ENCODE results near the gene SWAP70. TPM values are rescaled to one million over a fixed set of nuclear protein-coding genes. Genes with fewer than 3 reads are reported as not detected.
A peak's percentile ranks its signal among the peaks of the same experiment; 100 is the strongest.

SWAP70 gene
- polyA plus RNA-seq, 3 donors = 10.9 to 26.4 (median 13.8) TPM

DNA sequence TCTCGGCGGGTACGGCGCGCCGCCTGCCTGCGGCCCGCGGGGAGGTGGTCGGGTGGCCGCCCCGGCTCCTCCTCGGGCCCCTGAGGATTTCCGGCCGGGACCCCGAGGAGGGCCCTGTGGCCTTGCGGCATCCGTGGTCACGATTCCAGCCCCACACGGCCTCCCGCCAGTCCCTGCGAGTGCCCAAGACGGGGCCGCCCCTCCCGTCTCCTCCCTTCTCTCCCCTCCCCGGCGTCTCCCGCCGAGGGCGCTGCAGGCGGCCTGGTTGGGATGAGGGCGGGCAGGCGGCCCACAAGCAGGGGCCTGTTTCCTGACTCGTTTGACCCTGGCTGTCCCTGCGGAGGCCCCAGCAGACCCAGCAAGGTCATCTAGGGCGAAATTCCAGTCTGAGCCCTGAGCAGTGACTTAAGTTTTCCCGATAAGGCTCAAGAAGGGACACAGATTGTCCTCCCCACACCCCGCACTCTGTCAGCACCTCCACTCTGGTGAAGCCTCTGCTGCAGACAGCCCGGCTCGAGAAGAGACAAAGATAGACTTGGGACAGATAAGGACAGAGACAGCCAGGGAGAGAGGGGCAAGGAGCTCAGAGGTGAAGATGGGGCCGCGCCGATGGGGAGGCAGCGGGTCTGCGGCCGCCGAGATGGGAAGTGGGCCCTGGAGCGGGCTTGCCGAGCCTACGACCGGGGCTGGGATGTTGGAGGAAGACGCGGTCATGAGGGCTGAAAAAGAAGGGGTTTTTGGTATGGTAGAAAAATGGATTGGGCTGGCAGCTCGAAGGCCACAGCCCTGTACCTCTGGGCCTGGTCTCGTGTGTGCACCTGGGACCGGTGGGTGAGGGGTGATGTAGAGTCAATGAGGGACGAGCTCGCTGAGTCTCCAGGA lies 95.0 kb downstream of the SWAP70 start:
- peak overlapping the region; percentile 75 to 84 for H3K4me3 Mint-ChIP-seq
- peak; percentile 37 to 44 (median 43) for DNase-seq
- TF ChIP-seq, protein P1, sequence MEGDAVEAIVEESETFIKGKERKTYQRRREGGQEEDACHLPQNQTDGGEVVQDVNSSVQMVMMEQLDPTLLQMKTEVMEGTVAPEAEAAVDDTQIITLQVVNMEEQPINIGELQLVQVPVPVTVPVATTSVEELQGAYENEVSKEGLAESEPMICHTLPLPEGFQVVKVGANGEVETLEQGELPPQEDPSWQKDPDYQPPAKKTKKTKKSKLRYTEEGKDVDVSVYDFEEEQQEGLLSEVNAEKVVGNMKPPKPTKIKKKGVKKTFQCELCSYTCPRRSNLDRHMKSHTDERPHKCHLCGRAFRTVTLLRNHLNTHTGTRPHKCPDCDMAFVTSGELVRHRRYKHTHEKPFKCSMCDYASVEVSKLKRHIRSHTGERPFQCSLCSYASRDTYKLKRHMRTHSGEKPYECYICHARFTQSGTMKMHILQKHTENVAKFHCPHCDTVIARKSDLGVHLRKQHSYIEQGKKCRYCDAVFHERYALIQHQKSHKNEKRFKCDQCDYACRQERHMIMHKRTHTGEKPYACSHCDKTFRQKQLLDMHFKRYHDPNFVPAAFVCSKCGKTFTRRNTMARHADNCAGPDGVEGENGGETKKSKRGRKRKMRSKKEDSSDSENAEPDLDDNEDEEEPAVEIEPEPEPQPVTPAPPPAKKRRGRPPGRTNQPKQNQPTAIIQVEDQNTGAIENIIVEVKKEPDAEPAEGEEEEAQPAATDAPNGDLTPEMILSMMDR (IDR thresholded peaks at IDR 0.05) = no peak
- Histone ChIP-seq H3K4me1 (ENCODE audit: control insufficient read depth in 1 of 2, insufficient read depth in 2 of 2, low read length in 2 of 2) (peaks cover 19 to 24% of the 10 kb centered on the region in 2 donors), H3K9me3 (replicated peaks in 1 of 2; ENCODE audit: control insufficient read depth in 1 of 2, insufficient read depth in 1 of 2, low read length in 2 of 2) (no peaks in the 10 kb centered on the region), H4K20me1 (ENCODE audit: insufficient read depth, low read length) (no peaks in the 10 kb centered on the region), H3K79me2 (ENCODE audit: insufficient read depth, low read length) (no peaks in the 10 kb centered on the region), H3K27ac (ENCODE audit: low read depth in 1 of 2, low read length in 2 of 2) (peak overlapping the region in 1 of 2 donors; percentile 75), H3K4me2 (replicated peaks; ENCODE audit: extremely low read depth, low read length, poor library complexity, severe bottlenecking) (peak overlapping the region; percentile 83), H3K4me3 (replicated peaks in 1 of 3; ENCODE audit: low read depth in 2 of 3, low read length in 3 of 3) (peak overlapping the region; percentile 50 to 82 (median 66)), H2AFZ (ENCODE audit: insufficient read depth, low read depth, low read length, poor library complexity, severe bottlenecking) (peak overlapping the region; percentile 96), H3K27me3 (ENCODE audit: control insufficient read depth in 2 of 2, insufficient read depth in 2 of 2, low read length in 2 of 2) (no peaks in the 10 kb centered on the region), H3K9ac (ENCODE audit: insufficient read depth, low read length, poor library complexity, severe bottlenecking) (peak overlapping the region; percentile 70), H3K36me3 (replicated peaks in 1 of 2; ENCODE audit: control insufficient read depth in 1 of 2, insufficient read depth in 2 of 2, low read length in 2 of 2) (no peaks in the 10 kb centered on the region)
- intact Hi-C loops (cut with micrococcal nuclease) = loop anchor here (5.0 to 10.0 kb wide), 5 partner anchors 94 to 563 kb away; partner anchors contain the start of genes ADM (in 1 of the 2), SWAP70 (in 1 of the 2) and WEE1 (in 1 of the 2)
- H3K9me3 Mint-ChIP-seq = peaks cover 0 to 2% (median 0%) of the 10 kb centered on the region in 7 donors
- WGBS (ENCODE audit: insufficient coverage) = 17% methylated on average over 56 of the region's 58 CpGs
- peaks cover 0 to 3% of the 10 kb centered on the region in 2 donors for H3K36me3 Mint-ChIP-seq
- H3K4me1 Mint-ChIP-seq = peaks cover 38% of the 10 kb centered on the region
- peak overlapping the region in 6 of 7 donors; percentile 64 to 94 (median 86) for H3K27ac Mint-ChIP-seq
- H3K27me3 Mint-ChIP-seq (ENCODE audit: low read depth in 3 of 3) = peaks cover 5 to 8% (median 7%) of the 10 kb centered on the region in 3 donors

- peak overlapping the region in 6 of 7 donors; percentile 64 to 94 (median 86) for H3K27ac Mint-ChIP-seq
- H3K27me3 Mint-ChIP-seq (ENCODE audit: low read depth in 3 of 3) = peaks cover 5 to 8% (median 7%) of the 10 kb centered on the region in 3 donors
- no peaks in the 10 kb centered on the region for H3K36me3 ChIP-seq (replicated peaks in 1 of 2; ENCODE audit: control insufficient read depth in 1 of 2, insufficient read depth in 2 of 2, low read length in 2 of 2)
- H4K20me1 ChIP-seq (ENCODE audit: insufficient read depth, low read length) = no peaks in the 10 kb centered on the region
- H3K9me3 Mint-ChIP-seq = peaks cover 0 to 2% (median 0%) of the 10 kb centered on the region in 7 donors
- peak; percentile 91 to 99 (median 93) for DNase-seq
- peak overlapping the region in 1 of 2 donors; percentile 47 for H3K27ac ChIP-seq (ENCODE audit: low read depth in 1 of 2, low read length in 2 of 2)
- H3K36me3 Mint-ChIP-seq = peaks cover 0 to 3% of the 10 kb centered on the region in 2 donors
- no peak overlapping the region for H3K4me3 ChIP-seq (replicated peaks in 1 of 3; ENCODE audit: low read depth in 2 of 3, low read length in 3 of 3)
- H3K4me1 Mint-ChIP-seq = peaks cover 38% of the 10 kb centered on the region
- peak overlapping the region; percentile 75 to 84 for H3K4me3 Mint-ChIP-seq
- WGBS (ENCODE audit: insufficient coverage) = 43% methylated on average over 10 of the region's 10 CpGs
- H3K4me1 ChIP-seq (ENCODE audit: control insufficient read depth in 1 of 2, insufficient read depth in 2 of 2, low read length in 2 of 2) = peaks cover 19 to 24% of the 10 kb centered on the region in 2 donors
- peak overlapping the region; percentile 83 for H3K4me2 ChIP-seq (replicated peaks; ENCODE audit: extremely low read depth, low read length, poor library complexity, severe bottlenecking)
- peak overlapping the region; percentile 96 for H2AFZ ChIP-seq (ENCODE audit: insufficient read depth, low read depth, low read length, poor library complexity, severe bottlenecking)
- peak overlapping the region; percentile 70 for H3K9ac ChIP-seq (ENCODE audit: insufficient read depth, low read length, poor library complexity, severe bottlenecking)
- intact Hi-C loops (cut with micrococcal nuclease) = loop anchor here (5.0 to 10.0 kb wide), 5 partner anchors 95 to 563 kb away; partner anchors contain the start of genes ADM (in 1 of the 2), SWAP70 (in 1 of the 2) and WEE1 (in 1 of the 2)
- TF ChIP-seq, protein P1 (IDR thresholded peaks at IDR 0.05) = no peak
- no peaks in the 10 kb centered on the region for H3K79me2 ChIP-seq (ENCODE audit: insufficient read depth, low read length)
- H3K9me3 ChIP-seq (replicated peaks in 1 of 2; ENCODE audit: control insufficient read depth in 1 of 2, insufficient read depth in 1 of 2, low read length in 2 of 2) = no peaks in the 10 kb centered on the region
- H3K27me3 ChIP-seq (ENCODE audit: control insufficient read depth in 2 of 2, insufficient read depth in 2 of 2, low read length in 2 of 2) = no peaks in the 10 kb centered on the region
Observed at GRCh38 chr11:9759519-9760192, 95.8 kb downstream of the SWAP70 start.

All from CD14-positive monocyte (primary cell).